GM20431 (cell line): ENCODE measurements around the gene FNBP1L.

Experiments
- in situ Hi-C: fragments of 300-500 bp; cut with MseI, MboI; formaldehyde crosslinking; loops from one replicate; pipeline ENCODE4 v1.15.0; 2020; ENCODE audit warnings: low sequenced_read_pairs; ENCODE audit not compliant: unreplicated experiment

Gene FNBP1L

GRCh38 chr1:93447481-93448291, at the start of gene FNBP1L:
Gene FNBP1L (plus strand): TSS chr1:93448118. CDS start chr1:93448282, 164 bp downstream.
- in situ Hi-C loops: loop anchor here (25.0 kb wide), 1 partner anchor 390 kb away; no protein-coding TSS in a partner anchor

GRCh38 chr1:93399781-93400180, 48.1 kb upstream of the FNBP1L start:
- in situ Hi-C loops: no loop called here

- in situ Hi-C loops: no loop called here
Measured at GRCh38 chr1:93408203-93408602, 39.7 kb upstream of the FNBP1L start.

GRCh38 chr1:93411000-93411399, 36.9 kb upstream of the FNBP1L start:
- in situ Hi-C loops: no loop called here

GRCh38 chr1:93414749-93415148, 33.2 kb upstream of the FNBP1L start:
- in situ Hi-C loops: no loop called here

- in situ Hi-C loops: no loop called here
Measured at GRCh38 chr1:93415296-93415695, 32.6 kb upstream of the FNBP1L start.

GRCh38 chr1:93416183-93416582, 31.7 kb upstream of the FNBP1L start:
- in situ Hi-C loops: no loop called here

- in situ Hi-C loops: no loop called here
Measured at GRCh38 chr1:93419344-93419743, 28.6 kb upstream of the FNBP1L start.

- in situ Hi-C loops: no loop called here
Measured at GRCh38 chr1:93420400-93420799, 27.5 kb upstream of the FNBP1L start.

GRCh38 chr1:93426181-93426580, 21.7 kb upstream of the FNBP1L start:
- in situ Hi-C loops: loop anchor here (25.0 kb wide), 1 partner anchor 411 kb away; no protein-coding TSS in a partner anchor

- in situ Hi-C loops: loop anchor here (25.0 kb wide), 1 partner anchor 410 kb away; no protein-coding TSS in a partner anchor
Measured at GRCh38 chr1:93427656-93428055, 20.3 kb upstream of the FNBP1L start.

GRCh38 chr1:93433407-93433961, 14.4 kb upstream of the FNBP1L start:
- in situ Hi-C loops: loop anchor here (25.0 kb wide), 1 partner anchor 404 kb away; no protein-coding TSS in a partner anchor

GRCh38 chr1:93434088-93434487, 13.8 kb upstream of the FNBP1L start:
- in situ Hi-C loops: loop anchor here (25.0 kb wide), 1 partner anchor 403 kb away; no protein-coding TSS in a partner anchor

- in situ Hi-C loops: loop anchor here (25.0 kb wide), 1 partner anchor 402 kb away; no protein-coding TSS in a partner anchor
Measured at GRCh38 chr1:93434987-93435386, 12.9 kb upstream of the FNBP1L start.

GRCh38 chr1:93435443-93435842, 12.5 kb upstream of the FNBP1L start:
- in situ Hi-C loops: loop anchor here (25.0 kb wide), 1 partner anchor 402 kb away; no protein-coding TSS in a partner anchor

GRCh38 chr1:93436496-93436895, 11.4 kb upstream of the FNBP1L start:
- in situ Hi-C loops: loop anchor here (25.0 kb wide), 1 partner anchor 401 kb away; no protein-coding TSS in a partner anchor

GRCh38 chr1:93437976-93438605, 9.8 kb upstream of the FNBP1L start:
- in situ Hi-C loops: loop anchor here (25.0 kb wide), 1 partner anchor 399 kb away; no protein-coding TSS in a partner anchor

GRCh38 chr1:93438716-93439115, 9.2 kb upstream of the FNBP1L start:
- in situ Hi-C loops: loop anchor here (25.0 kb wide), 1 partner anchor 399 kb away; no protein-coding TSS in a partner anchor

GRCh38 chr1:93440272-93440671, 7.6 kb upstream of the FNBP1L start:
- in situ Hi-C loops: loop anchor here (25.0 kb wide), 1 partner anchor 397 kb away; no protein-coding TSS in a partner anchor

- in situ Hi-C loops: loop anchor here (25.0 kb wide), 1 partner anchor 397 kb away; no protein-coding TSS in a partner anchor
Measured at GRCh38 chr1:93440706-93441105, 7.2 kb upstream of the FNBP1L start.
